ENCODE measurements around the gene GPC3.

- no peak for TF ChIP-seq POLR2A (IDR thresholded peaks at IDR 0.05)
- no peak for TF ChIP-seq POLR2AphosphoS5 (IDR thresholded peaks at IDR 0.05)
These were observed 474.4 kb downstream of the GPC3 start for GRCh38 chrX:133511041-133511440.
